OCI-LY3 (cell line): Measurements from ENCODE around the gene GK2.

Source experiments
- H2AFZ ChIP-seq: fragments of 200-600, 300-600 bp; shearing (Covaris generic); 2 replicates; pipeline ENCODE4 v1.6.0; 2014; ENCODE audit warnings: antibody characterized with exemption, low read depth, low read length
- H3K27ac ChIP-seq: fragments of 200-600, 300-600 bp; sonication (generic); 2 replicates; pipeline ENCODE4 v1.5.1; 2014; ENCODE audit warnings: mild to moderate bottlenecking, low read length, moderate library complexity, mixed read lengths
- H3K27me3 ChIP-seq: fragments of 200-600, 300-600 bp; sonication (generic); 2 replicates; pipeline ENCODE4 v1.6.1; 2014; ENCODE audit warnings: low read depth, low read length, mixed read lengths
- H3K36me3 ChIP-seq: fragments of 200-600, 300-600 bp; sonication (generic); replicated peaks from 2 replicates; pipeline ENCODE3; 2014; ENCODE audit warnings: low read depth, low read length, mixed read lengths
- H3K4me1 ChIP-seq: fragments of 300-600, 200-600 bp; sonication (generic); 2 replicates; pipeline ENCODE4 v1.6.1; 2014; ENCODE audit warnings: low read length, mixed read lengths
- H3K4me2 ChIP-seq: fragments of 200-600, 300-600 bp; sonication (generic); 2 replicates; pipeline ENCODE4 v1.6.1; 2014; ENCODE audit warnings: low read length, mixed read lengths
- H3K4me3 ChIP-seq: fragments of 300-600, 200-600 bp; sonication (generic); 2 replicates; pipeline ENCODE4 v1.5.1; 2014; ENCODE audit warnings: antibody characterized with exemption, mild to moderate bottlenecking, low read length, moderate library complexity
- H3K79me2 ChIP-seq: fragments of 300-600, 200-600 bp; shearing (Covaris generic); 2 replicates; pipeline ENCODE4 v1.6.1; 2014; ENCODE audit warnings: mild to moderate bottlenecking, low read length, mixed read lengths
- H3K9ac ChIP-seq: fragments of 300-600, 200-600 bp; shearing (Covaris generic); 2 replicates; pipeline ENCODE4 v1.6.0; 2014; ENCODE audit warnings: mild to moderate bottlenecking, low read length, moderate library complexity
- H3K9me3 ChIP-seq: fragments of 200-600, 300-600 bp; shearing (Covaris generic); 2 replicates; pipeline ENCODE4 v1.6.1; 2014; ENCODE audit warnings: low read length, mixed read lengths; ENCODE audit not compliant: insufficient read depth
- H4K20me1 ChIP-seq: fragments of 200-600, 300-600 bp; sonication (generic); 2 replicates; pipeline ENCODE4 v1.6.1; 2016; ENCODE audit warnings: low read length, mixed read lengths; ENCODE audit not compliant: insufficient read depth
- CTCF ChIP-seq: fragments of 200-600, 300-600 bp; sonication (generic); IDR thresholded peaks from 2 replicates; pipeline ENCODE4 v1.5.1; 2014; ENCODE audit warnings: antibody characterized with exemption, low read length, low read depth
- EZH2phosphoT487 ChIP-seq: fragments of 200-600 bp; shearing (Covaris generic); IDR thresholded peaks from 2 replicates; pipeline ENCODE4 v1.6.1; 2018; ENCODE audit warnings: antibody characterized with exemption, mixed run types, low read depth

GK2 gene

DNA sequence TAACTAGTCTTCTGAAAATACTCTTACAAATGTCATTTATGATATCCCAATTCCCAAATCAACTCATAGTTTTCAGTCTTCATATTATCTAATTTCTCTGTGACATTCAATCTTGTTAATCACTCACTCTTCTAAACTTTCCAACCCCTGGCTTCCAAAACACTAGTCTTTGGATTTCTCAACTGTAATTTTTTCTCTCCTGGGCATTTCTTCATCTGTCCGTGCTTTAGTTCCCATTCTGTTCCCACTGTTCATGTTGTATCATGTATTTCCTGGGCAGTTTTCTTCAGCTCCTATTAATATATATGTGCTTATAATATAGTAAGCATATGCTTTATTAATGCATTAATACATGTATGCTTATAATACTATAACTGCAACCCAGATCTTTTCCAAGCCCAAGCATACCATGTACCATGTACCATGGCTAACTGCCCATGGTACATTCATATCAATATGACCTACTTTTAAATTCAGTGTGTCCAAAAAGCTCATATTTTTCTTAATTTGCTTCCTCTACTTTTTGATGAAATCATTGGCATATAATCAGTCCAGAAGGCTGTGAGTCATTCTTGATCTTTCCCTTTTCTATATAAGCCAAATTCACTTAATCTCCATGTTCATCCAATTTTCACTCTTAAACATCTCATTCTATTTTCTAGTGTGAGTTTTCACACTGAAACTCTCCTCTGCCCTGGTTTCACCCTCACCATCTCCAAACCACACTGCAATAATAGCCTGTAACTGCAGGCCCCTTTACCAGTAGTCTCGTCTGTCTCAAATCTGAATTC is 21.3 kb upstream of the GK2 start:
- H3K79me2 ChIP-seq = no peaks in the 10 kb centered on the region
- no peak overlapping the region for H3K27ac ChIP-seq
- no peak overlapping the region for H2AFZ ChIP-seq
- H4K20me1 ChIP-seq = no peaks in the 10 kb centered on the region
- no peak overlapping the region for H3K4me3 ChIP-seq
- no peaks in the 10 kb centered on the region for H3K27me3 ChIP-seq
- H3K4me2 ChIP-seq = no peak overlapping the region
- H3K9me3 ChIP-seq = no peaks in the 10 kb centered on the region; the same call in 1 of the 2 replicates
- H3K9ac ChIP-seq = no peak overlapping the region
- no peaks in the 10 kb centered on the region for H3K4me1 ChIP-seq
- no peak for TF ChIP-seq EZH2phosphoT487
- no peak for TF ChIP-seq CTCF
- H3K36me3 ChIP-seq = no peaks in the 10 kb centered on the region

GRCh38 chr4:79426989-79427388 is 19.0 kb upstream of the GK2 start:
- Histone ChIP-seq H3K4me1 (no peaks in the 10 kb centered on the region), H3K79me2 (no peaks in the 10 kb centered on the region), H2AFZ (no peak overlapping the region), H3K27ac (no peak overlapping the region), H3K4me3 (no peak overlapping the region), H3K4me2 (no peak overlapping the region), H3K9ac (no peak overlapping the region), H3K36me3 (no peaks in the 10 kb centered on the region), H3K27me3 (no peaks in the 10 kb centered on the region), H4K20me1 (no peaks in the 10 kb centered on the region), H3K9me3 (no peaks in the 10 kb centered on the region; the same call in 1 of the 2 replicates)
- TF ChIP-seq EZH2phosphoT487 (no peak), CTCF (no peak)

DNA sequence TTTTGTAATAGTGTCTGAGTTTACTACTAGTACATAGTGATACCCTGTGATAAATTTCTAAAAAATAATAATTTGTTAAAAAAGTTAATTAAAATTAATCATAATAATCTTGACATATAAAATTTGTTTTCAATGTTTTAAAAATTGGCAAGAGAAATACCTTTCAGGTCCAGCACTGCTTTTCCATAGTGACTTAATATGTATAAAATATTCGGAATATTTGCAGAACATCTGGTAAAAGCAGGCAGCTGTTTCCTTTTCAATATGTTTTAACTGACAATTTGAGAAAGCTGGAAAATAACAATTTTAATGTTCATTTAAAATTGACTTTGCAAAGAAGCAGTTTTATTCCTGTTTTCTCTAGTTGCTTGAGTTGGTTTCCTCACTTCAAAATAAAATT is 17.6 kb upstream of the GK2 start:
- H2AFZ ChIP-seq = no peak overlapping the region
- H3K4me3 ChIP-seq = no peak overlapping the region
- TF ChIP-seq CTCF (no peak), EZH2phosphoT487 (no peak)
- H3K27ac ChIP-seq = no peak overlapping the region
- no peak overlapping the region for H3K9ac ChIP-seq
- no peaks in the 10 kb centered on the region for H3K79me2 ChIP-seq
- H4K20me1 ChIP-seq = no peaks in the 10 kb centered on the region
- H3K4me1 ChIP-seq = no peaks in the 10 kb centered on the region
- no peaks in the 10 kb centered on the region; the same call in 1 of the 2 replicates for H3K9me3 ChIP-seq
- no peaks in the 10 kb centered on the region for H3K27me3 ChIP-seq
- no peak overlapping the region for H3K4me2 ChIP-seq
- no peaks in the 10 kb centered on the region for H3K36me3 ChIP-seq

DNA sequence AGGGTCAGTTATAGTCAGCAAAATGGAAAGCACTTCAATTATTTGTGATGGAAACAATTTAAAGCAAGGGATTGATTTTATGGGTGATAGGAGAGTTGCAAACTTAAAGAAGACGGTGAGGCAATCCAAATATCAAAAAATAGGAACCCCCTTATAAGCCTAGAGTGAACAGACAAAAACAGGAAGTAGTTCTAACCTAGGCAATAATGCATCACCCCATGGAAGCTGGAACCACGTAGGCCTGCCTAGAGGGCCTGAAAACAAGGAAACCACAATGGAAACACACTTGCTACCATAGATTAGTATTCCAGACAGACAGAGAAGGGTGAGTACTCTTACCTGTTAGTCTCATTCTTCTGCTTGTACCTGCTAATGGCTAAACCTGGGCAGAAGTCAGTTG is 13.5 kb upstream of the GK2 start:
- Histone ChIP-seq H3K4me3 (no peak overlapping the region), H3K4me2 (no peak overlapping the region), H3K9ac (no peak overlapping the region), H3K36me3 (no peaks in the 10 kb centered on the region), H3K79me2 (no peaks in the 10 kb centered on the region), H3K27me3 (no peaks in the 10 kb centered on the region), H2AFZ (no peak overlapping the region), H4K20me1 (no peaks in the 10 kb centered on the region), H3K9me3 (no peaks in the 10 kb centered on the region), H3K27ac (no peak overlapping the region), H3K4me1 (no peaks in the 10 kb centered on the region)
- no peak for TF ChIP-seq EZH2phosphoT487
- TF ChIP-seq CTCF = no peak
